Measurements from ENCODE around the gene TRIM41. TPM values are rescaled to one million over a fixed set of nuclear protein-coding genes. Genes with fewer than 3 reads are reported as not detected.

TRIM41 gene
- total and polyA plus RNA-seq, 9 of the 15 experiments (the other 6 are each of a cell fraction or from before 2014, with no cell fraction given) = 1.8 to 47.6 (median 20.9) TPM

DNA sequence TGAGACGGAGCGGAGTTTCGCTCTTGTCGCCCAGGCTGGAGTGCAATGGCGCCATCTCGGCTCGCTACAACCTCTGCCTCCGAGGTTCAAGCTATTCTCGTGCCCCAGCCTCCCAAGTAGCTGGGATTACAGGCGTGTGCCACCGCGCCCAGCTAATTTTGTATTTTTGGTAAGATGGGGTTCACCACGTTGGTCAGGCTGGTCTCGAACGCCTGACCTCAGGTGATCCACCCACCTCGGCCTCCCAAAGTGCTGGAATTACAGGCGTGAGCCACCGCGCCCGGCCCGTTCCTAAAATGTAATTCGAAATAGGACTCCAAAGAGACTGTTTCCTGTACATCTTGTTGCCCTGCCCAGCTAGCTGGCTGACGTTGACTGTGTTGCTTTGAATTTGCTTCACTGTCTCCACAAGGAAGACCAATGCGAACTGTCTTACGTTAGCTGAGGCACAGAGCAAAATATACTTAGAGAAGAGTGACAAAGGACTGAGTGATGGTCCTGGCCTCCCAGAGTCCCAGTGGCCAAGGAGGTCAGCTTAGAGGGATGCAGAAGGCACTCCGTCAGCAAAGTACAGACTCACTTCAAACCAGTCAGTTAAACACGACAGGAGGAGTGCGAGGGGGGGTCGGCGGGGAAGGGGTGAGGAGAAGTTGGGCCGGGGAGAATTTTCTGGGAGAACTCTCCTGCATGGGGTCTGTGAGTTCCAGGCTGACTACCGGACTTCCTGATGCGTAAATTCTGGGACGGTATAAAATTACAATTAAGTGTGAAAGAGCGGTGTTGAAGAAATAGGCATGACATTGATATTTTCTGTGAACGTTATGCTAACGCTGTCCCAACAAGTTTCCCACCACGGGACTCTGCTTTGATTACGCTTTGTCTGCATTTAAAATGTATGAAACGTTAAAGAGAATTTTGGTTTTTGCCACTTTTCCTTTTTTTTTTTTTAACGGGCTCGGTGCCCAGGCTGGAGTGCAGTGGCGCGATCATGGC is 6.8 kb upstream of the TRIM41 start (continued):
- TF ChIP-seq ZBTB33 (CRISPR knock-in tag; IDR thresholded peaks at IDR 0.05) (peak; percentile 69), MEIS2 (IDR thresholded peaks at IDR 0.05; ENCODE audit: partially characterized antibody) (peak; percentile 48), ASH1L (IDR thresholded peaks at IDR 0.05; ENCODE audit: borderline replicate concordance, low read depth, partially characterized antibody) (no peak), PURB (CRISPR knock-in tag; IDR thresholded peaks at IDR 0.05; ENCODE audit: low read depth) (no peak), BACH1 (tag; IDR thresholded peaks at IDR 0.05) (no peak), IRF2 (CRISPR knock-in tag; IDR thresholded peaks at IDR 0.05) (no peak), ZNF282 (CRISPR knock-in tag; IDR thresholded peaks at IDR 0.05) (no peak), ZNF232 (CRISPR knock-in tag; IDR thresholded peaks at IDR 0.05) (no peak), ZNF133 (CRISPR knock-in tag; IDR thresholded peaks at IDR 0.05) (no peak), ZNF274 (IDR thresholded peaks at IDR 0.05; ENCODE audit: borderline replicate concordance, low read depth, low read length) (no peak), CSDE1 (IDR thresholded peaks at IDR 0.05) (no peak), ZNF212 (CRISPR knock-in tag; IDR thresholded peaks at IDR 0.05) (no peak), RHOXF2B (CRISPR knock-in tag; conservative IDR thresholded peaks at IDR 0.05) (no peak), HDGF (IDR thresholded peaks at IDR 0.05) (peak; percentile 48; the same call in 1 of the 2 replicates), POLR2AphosphoS5 (IDR thresholded peaks at IDR 0.05; ENCODE audit: control insufficient read depth, insufficient read depth, low read depth, low read length) (no peak), ZNF449 (CRISPR knock-in tag; IDR thresholded peaks at IDR 0.05) (no peak)
- TF ChIP-seq, protein P1, sequence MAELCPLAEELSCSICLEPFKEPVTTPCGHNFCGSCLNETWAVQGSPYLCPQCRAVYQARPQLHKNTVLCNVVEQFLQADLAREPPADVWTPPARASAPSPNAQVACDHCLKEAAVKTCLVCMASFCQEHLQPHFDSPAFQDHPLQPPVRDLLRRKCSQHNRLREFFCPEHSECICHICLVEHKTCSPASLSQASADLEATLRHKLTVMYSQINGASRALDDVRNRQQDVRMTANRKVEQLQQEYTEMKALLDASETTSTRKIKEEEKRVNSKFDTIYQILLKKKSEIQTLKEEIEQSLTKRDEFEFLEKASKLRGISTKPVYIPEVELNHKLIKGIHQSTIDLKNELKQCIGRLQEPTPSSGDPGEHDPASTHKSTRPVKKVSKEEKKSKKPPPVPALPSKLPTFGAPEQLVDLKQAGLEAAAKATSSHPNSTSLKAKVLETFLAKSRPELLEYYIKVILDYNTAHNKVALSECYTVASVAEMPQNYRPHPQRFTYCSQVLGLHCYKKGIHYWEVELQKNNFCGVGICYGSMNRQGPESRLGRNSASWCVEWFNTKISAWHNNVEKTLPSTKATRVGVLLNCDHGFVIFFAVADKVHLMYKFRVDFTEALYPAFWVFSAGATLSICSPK (IDR thresholded peaks at IDR 0.05; ENCODE audit: borderline replicate concordance) = no peak
- TF ChIP-seq, protein P2, sequence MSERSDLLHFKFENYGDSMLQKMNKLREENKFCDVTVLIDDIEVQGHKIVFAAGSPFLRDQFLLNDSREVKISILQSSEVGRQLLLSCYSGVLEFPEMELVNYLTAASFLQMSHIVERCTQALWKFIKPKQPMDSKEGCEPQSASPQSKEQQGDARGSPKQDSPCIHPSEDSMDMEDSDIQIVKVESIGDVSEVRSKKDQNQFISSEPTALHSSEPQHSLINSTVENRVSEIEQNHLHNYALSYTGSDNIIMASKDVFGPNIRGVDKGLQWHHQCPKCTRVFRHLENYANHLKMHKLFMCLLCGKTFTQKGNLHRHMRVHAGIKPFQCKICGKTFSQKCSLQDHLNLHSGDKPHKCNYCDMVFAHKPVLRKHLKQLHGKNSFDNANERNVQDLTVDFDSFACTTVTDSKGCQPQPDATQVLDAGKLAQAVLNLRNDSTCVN (CRISPR knock-in tag; IDR thresholded peaks at IDR 0.05) = no peak
- TF ChIP-seq, protein P3, sequence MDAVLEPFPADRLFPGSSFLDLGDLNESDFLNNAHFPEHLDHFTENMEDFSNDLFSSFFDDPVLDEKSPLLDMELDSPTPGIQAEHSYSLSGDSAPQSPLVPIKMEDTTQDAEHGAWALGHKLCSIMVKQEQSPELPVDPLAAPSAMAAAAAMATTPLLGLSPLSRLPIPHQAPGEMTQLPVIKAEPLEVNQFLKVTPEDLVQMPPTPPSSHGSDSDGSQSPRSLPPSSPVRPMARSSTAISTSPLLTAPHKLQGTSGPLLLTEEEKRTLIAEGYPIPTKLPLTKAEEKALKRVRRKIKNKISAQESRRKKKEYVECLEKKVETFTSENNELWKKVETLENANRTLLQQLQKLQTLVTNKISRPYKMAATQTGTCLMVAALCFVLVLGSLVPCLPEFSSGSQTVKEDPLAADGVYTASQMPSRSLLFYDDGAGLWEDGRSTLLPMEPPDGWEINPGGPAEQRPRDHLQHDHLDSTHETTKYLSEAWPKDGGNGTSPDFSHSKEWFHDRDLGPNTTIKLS (IDR thresholded peaks at IDR 0.05; ENCODE audit: borderline replicate concordance, low read depth) = peak; percentile 54; the same call in 1 of the 2 replicates

All from K562 (cell line).